Breast epithelium (tissue), 4 donors: ENCODE data around the gene GPR153. TPM values are rescaled to one million over a fixed set of nuclear protein-coding genes. Genes with fewer than 3 reads are reported as not detected.

ENCODE experiments used
- DNase-seq, 2 donors: peaks; one replicate each; pipeline ENCODE4 v3.0.0-alpha.2; 2019; ENCODE audit warnings: low spot score in 2 of 2
- H3K27ac ChIP-seq, 2 donors: fragments of 200-600 bp; sonication (generic) in 1 of 2; one replicate each; pipeline ENCODE4 v1.5.1; 2016 to 2019; ENCODE audit warnings: mild to moderate bottlenecking in 1 of 2
- H3K27me3 ChIP-seq, 2 donors: fragments of 200-600 bp; sonication (generic) in 1 of 2; one replicate each; pipeline versions ENCODE4 v1.5.1 to v1.6.0; 2017 to 2019; ENCODE audit warnings: control low read depth in 1 of 2, mild to moderate bottlenecking in 1 of 2
- H3K36me3 ChIP-seq: fragments of 200-600 bp; one replicate; pipeline ENCODE4 v1.5.1; 2019
- H3K4me1 ChIP-seq, 2 donors: fragments of 200-600 bp; sonication (generic); one replicate each; pipeline ENCODE4 v1.5.1; 2016 to 2019; ENCODE audit warnings: control low read depth in 1 of 2
- H3K4me3 ChIP-seq, 3 donors: fragments of 200-600 bp; sonication (generic); 1 replicate in 2 of 3; 2 replicates in 1 of 3; pipeline ENCODE4 v1.5.1; 2016 to 2019; ENCODE audit warnings: mild to moderate bottlenecking in 3 of 3, moderate library complexity in 2 of 3
- H3K9me3 ChIP-seq, 2 donors: fragments of 200-600 bp; sonication (generic) in 1 of 2; one replicate each; pipeline ENCODE4 v1.5.1; 2016 to 2019; ENCODE audit warnings: control low read depth in 1 of 2
- CTCF ChIP-seq, 3 donors: fragments of 450-650 bp; IDR thresholded peaks; one replicate each; pipeline ENCODE4 v1.5.1; 2016 to 2017; ENCODE audit warnings: antibody characterized with exemption in 3 of 3, mild to moderate bottlenecking in 3 of 3, moderate library complexity in 3 of 3
- POLR2A ChIP-seq: fragments of 450-650 bp; IDR thresholded peaks from one replicate; pipeline ENCODE4 v1.6.1; 2016; ENCODE audit warnings: antibody characterized with exemption, mild to moderate bottlenecking, moderate library complexity
- POLR2AphosphoS5 ChIP-seq, 3 donors: sonication (generic); formaldehyde crosslinking; IDR thresholded peaks; one replicate each; pipeline ENCODE4 v1.6.1; 2017; ENCODE audit warnings: antibody characterized with exemption in 3 of 3
- intact Hi-C: fragments of 100-400 bp; cut with DNase I; formaldehyde crosslinking; loops from one replicate; pipeline ENCODE4 v1.15.1; 2023; ENCODE audit warnings: low total_unique reads
- total RNA-seq, 3 donors: library from RNA; depleted of rRNA; stranded (reverse); fragments of >200 nt; gene quantifications; one replicate each; pipeline ENCODE4 v1.1.0, GENCODE V29; 2016

The GPR153 gene
- total RNA-seq, 3 donors from 2014 or later = 5.4 to 34.6 (median 6.6) TPM

DNA sequence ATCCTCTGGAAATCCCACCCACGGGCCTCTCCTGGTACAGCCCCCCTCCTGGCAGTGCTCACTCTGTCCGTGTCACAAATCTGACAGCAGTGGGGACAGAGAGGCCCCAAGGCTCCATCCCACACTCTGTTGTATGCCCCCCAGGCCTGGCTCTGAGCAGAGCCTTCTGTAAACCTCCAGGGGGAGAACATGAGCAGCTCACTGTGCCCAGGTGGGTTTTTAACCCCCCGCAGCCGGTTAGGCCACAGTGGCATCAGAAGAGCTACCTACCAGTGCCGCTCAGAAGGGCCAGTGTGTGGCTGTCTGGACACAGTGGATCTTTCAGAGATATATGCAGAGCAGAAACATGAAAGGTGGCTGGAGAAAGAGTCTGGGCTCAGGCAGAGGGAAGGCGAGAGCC, 12.0 kb upstream of the GPR153 start:
- Histone ChIP-seq H3K9me3 (no peaks in the 10 kb centered on the region), H3K4me1 (no peaks in the 10 kb centered on the region), H3K4me3 (no peak overlapping the region), H3K36me3 (no peaks in the 10 kb centered on the region), H3K27ac (no peak overlapping the region), H3K27me3 (no peaks in the 10 kb centered on the region)
- DNase-seq = no peak
- intact Hi-C loops = no loop called here
- no peak for TF ChIP-seq CTCF (IDR thresholded peaks at IDR 0.05)
- no peak for TF ChIP-seq POLR2AphosphoS5 (IDR thresholded peaks at IDR 0.05)
- TF ChIP-seq POLR2A = no peak

DNA sequence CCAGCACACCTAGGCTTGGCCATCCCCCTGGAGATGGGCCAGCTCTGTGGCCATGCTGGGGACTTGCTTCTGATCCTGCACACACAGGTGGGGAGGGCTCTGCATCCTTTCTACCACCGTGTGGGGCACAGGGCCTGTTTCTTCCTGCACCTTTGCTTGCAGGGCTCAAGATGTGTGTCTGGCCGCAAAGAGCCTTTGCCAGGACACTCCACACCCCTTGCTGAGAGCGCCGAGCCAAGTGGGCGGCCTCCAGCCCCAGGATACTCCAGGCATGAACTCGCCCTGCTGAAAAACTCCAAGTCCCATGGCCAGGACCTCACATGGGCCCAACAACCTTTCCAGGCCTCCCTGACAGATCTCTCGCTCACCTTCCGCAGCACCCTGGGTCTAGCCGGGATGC, 11.6 kb upstream of the GPR153 start:
- intact Hi-C loops = no loop called here
- Histone ChIP-seq H3K4me1 (no peaks in the 10 kb centered on the region), H3K4me3 (no peak overlapping the region), H3K27me3 (no peaks in the 10 kb centered on the region), H3K36me3 (no peaks in the 10 kb centered on the region), H3K27ac (no peak overlapping the region), H3K9me3 (no peaks in the 10 kb centered on the region)
- no peak for DNase-seq
- TF ChIP-seq POLR2AphosphoS5 (IDR thresholded peaks at IDR 0.05) = no peak
- TF ChIP-seq CTCF (IDR thresholded peaks at IDR 0.05) = no peak
- TF ChIP-seq POLR2A = no peak

DNA sequence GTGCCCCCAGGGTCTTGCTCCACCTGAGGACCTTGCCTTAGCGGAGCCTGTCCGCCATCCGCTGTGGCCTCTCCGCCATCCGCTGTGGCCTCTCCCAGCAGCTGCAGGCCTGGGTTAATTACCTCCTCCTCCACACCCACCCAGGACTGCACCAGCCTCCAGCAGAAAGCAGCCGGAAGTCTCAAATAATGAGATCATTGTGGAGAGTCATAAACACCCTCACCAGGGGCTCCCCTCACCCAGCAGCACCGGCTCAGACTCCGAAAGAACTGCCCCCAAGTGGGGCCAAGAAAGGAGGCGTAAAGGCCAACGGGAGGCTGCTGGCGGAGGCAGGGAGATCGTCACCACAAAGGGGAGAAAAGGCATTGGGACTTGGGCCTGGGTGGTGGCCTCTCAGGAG, 10.7 kb upstream of the GPR153 start:
- TF ChIP-seq POLR2A (no peak), POLR2AphosphoS5 (IDR thresholded peaks at IDR 0.05) (no peak), CTCF (IDR thresholded peaks at IDR 0.05) (no peak)
- Histone ChIP-seq H3K27me3 (no peaks in the 10 kb centered on the region), H3K27ac (no peak overlapping the region), H3K4me1 (no peaks in the 10 kb centered on the region), H3K9me3 (no peaks in the 10 kb centered on the region), H3K36me3 (no peaks in the 10 kb centered on the region), H3K4me3 (no peak overlapping the region)
- no peak for DNase-seq
- intact Hi-C loops = no loop called here

DNA sequence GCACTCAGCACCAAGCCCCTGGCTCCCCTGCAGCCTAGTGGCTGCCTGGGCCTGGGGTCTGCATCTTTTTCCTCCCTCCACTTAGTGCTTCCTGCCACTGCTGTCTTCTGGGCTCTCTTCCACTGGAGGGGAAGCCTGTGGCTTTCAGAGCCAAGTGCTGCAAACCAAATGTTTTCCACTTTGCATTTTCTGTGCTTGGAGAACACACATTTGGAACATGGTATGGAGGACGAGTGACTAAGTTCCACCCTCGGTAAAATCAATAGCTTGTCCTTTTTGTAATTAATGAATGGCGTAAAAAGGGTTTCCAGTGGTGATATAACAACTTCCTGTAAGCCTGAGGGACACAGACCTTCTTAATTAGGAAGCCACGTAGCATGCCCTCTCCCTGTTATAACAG, 10.1 kb upstream of the GPR153 start:
- intact Hi-C loops = no loop called here
- TF ChIP-seq POLR2A (no peak), CTCF (IDR thresholded peaks at IDR 0.05) (no peak), POLR2AphosphoS5 (IDR thresholded peaks at IDR 0.05) (no peak)
- H3K4me1 ChIP-seq = no peaks in the 10 kb centered on the region
- DNase-seq = no peak
- no peaks in the 10 kb centered on the region for H3K36me3 ChIP-seq
- no peaks in the 10 kb centered on the region for H3K27me3 ChIP-seq
- no peak overlapping the region for H3K4me3 ChIP-seq
- H3K27ac ChIP-seq = no peak overlapping the region
- no peaks in the 10 kb centered on the region for H3K9me3 ChIP-seq

DNA sequence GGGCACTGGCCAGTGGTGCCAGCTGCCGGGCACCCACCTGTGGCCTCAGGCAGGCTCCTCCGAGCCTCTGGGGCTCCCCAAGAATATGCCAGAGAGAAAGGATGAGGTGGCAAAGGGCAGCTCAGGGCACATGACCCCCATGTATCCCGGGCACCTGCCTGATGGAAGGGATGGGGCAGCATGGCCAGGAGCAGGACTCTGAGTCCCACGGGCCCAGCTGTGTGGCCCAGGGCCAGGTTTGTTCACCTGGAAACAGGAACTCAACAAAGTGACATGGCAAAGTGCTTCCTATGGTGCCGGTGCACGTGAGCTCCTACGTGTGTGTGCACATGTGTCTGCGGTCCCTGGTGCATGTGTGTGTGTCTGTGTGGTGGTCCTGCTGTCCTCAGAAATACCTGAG, 9.5 kb upstream of the GPR153 start:
- no peaks in the 10 kb centered on the region for H3K36me3 ChIP-seq
- H3K4me3 ChIP-seq = no peak overlapping the region
- intact Hi-C loops = no loop called here
- no peak overlapping the region for H3K27ac ChIP-seq
- H3K27me3 ChIP-seq = no peaks in the 10 kb centered on the region
- DNase-seq = no peak
- H3K4me1 ChIP-seq = no peaks in the 10 kb centered on the region
- TF ChIP-seq CTCF (IDR thresholded peaks at IDR 0.05) (no peak), POLR2AphosphoS5 (IDR thresholded peaks at IDR 0.05) (no peak), POLR2A (no peak)
- H3K9me3 ChIP-seq = no peaks in the 10 kb centered on the region
